ENCODE data around the gene DNAH1. TPM values are rescaled to one million over a fixed set of nuclear protein-coding genes. Genes with fewer than 3 reads are reported as not detected.

Gene DNAH1
- polyA plus RNA-seq, 1 donor (not counting 4 experiments of a cell fraction or from before 2014, with no cell fraction given) = 0.33 TPM

- H3K4me3 ChIP-seq (ENCODE audit: control insufficient read depth in 2 of 3, extremely low read depth in 1 of 3, insufficient read depth in 2 of 3, low read depth in 1 of 3, low read length in 3 of 3) = no peak overlapping the region
- TF ChIP-seq CTCF (optimal IDR thresholded peaks at IDR 0.05 in 1 of 3, IDR thresholded peaks at IDR 0.05 in 1 of 3, conservative IDR thresholded peaks at IDR 0.05 in 1 of 3; ENCODE audit: extremely low read depth in 1 of 3, insufficient read depth in 2 of 3, low read length in 3 of 3) (no peak), EZH2 (IDR thresholded peaks at IDR 0.05; ENCODE audit: low read length) (no peak)
- no peaks in the 10 kb centered on the region for H3K36me3 ChIP-seq (ENCODE audit: control insufficient read depth in 2 of 2, extremely low read depth in 1 of 2, insufficient read depth in 2 of 2, low read length in 2 of 2)
- H3K4me1 ChIP-seq (ENCODE audit: control insufficient read depth, extremely low read depth, insufficient read depth, low read length) = peaks cover 22% of the 10 kb centered on the region
- H3K27me3 ChIP-seq (ENCODE audit: control insufficient read depth, extremely low read depth, insufficient read depth, low read length) = no peaks in the 10 kb centered on the region
- no peaks in the 10 kb centered on the region for H4K20me1 ChIP-seq (ENCODE audit: control insufficient read depth, extremely low read depth, insufficient read depth, low read length)
- FAIRE-seq (no peak), DNase-seq (ENCODE audit: low read depth, low spot score) (no peak)
- no peaks in the 10 kb centered on the region for H3K79me2 ChIP-seq (ENCODE audit: control insufficient read depth, insufficient read depth, low read length)
- peak overlapping the region; percentile 39 for H3K4me2 ChIP-seq (ENCODE audit: control insufficient read depth, extremely low read depth, insufficient read depth, low read depth, low read length)
- H3K27ac ChIP-seq (ENCODE audit: control insufficient read depth, insufficient read depth, low read length) = no peak overlapping the region
- no peaks in the 10 kb centered on the region for H3K9me1 ChIP-seq (ENCODE audit: control insufficient read depth, extremely low read depth, insufficient read depth, low read length)
- no peak overlapping the region for H2AFZ ChIP-seq (ENCODE audit: control insufficient read depth, low read length)
- no peak overlapping the region for H3K9ac ChIP-seq (ENCODE audit: control insufficient read depth, extremely low read depth, insufficient read depth, low read length)
- dilution Hi-C loops (cut with MboI; ENCODE audit: extremely low pct_ligation_motif_present, low sequenced_read_pairs) = no loop called here
- H3K9me3 ChIP-seq (ENCODE audit: control insufficient read depth, low read depth, low read length) = no peaks in the 10 kb centered on the region
Observed at GRCh38 chr3:52434491-52435115, 118.5 kb downstream of the DNAH1 start.

GRCh38 chr3:52435246-52436101 is 119.4 kb downstream of the DNAH1 start:
- Histone ChIP-seq H3K27me3 (ENCODE audit: control insufficient read depth, extremely low read depth, insufficient read depth, low read length) (no peaks in the 10 kb centered on the region), H3K9ac (ENCODE audit: control insufficient read depth, extremely low read depth, insufficient read depth, low read length) (no peak overlapping the region), H3K27ac (ENCODE audit: control insufficient read depth, insufficient read depth, low read length) (no peak overlapping the region), H3K4me3 (ENCODE audit: control insufficient read depth in 2 of 3, extremely low read depth in 1 of 3, insufficient read depth in 2 of 3, low read depth in 1 of 3, low read length in 3 of 3) (no peak overlapping the region), H3K4me2 (ENCODE audit: control insufficient read depth, extremely low read depth, insufficient read depth, low read depth, low read length) (no peak overlapping the region), H3K36me3 (ENCODE audit: control insufficient read depth in 2 of 2, extremely low read depth in 1 of 2, insufficient read depth in 2 of 2, low read length in 2 of 2) (no peaks in the 10 kb centered on the region), H3K4me1 (ENCODE audit: control insufficient read depth, extremely low read depth, insufficient read depth, low read length) (peaks cover 22% of the 10 kb centered on the region), H4K20me1 (ENCODE audit: control insufficient read depth, extremely low read depth, insufficient read depth, low read length) (no peaks in the 10 kb centered on the region), H3K79me2 (ENCODE audit: control insufficient read depth, insufficient read depth, low read length) (no peaks in the 10 kb centered on the region), H2AFZ (ENCODE audit: control insufficient read depth, low read length) (no peak overlapping the region), H3K9me1 (ENCODE audit: control insufficient read depth, extremely low read depth, insufficient read depth, low read length) (no peaks in the 10 kb centered on the region), H3K9me3 (ENCODE audit: control insufficient read depth, low read depth, low read length) (no peaks in the 10 kb centered on the region)
- no peak for TF ChIP-seq CTCF (optimal IDR thresholded peaks at IDR 0.05 in 1 of 3, IDR thresholded peaks at IDR 0.05 in 1 of 3, conservative IDR thresholded peaks at IDR 0.05 in 1 of 3; ENCODE audit: extremely low read depth in 1 of 3, insufficient read depth in 2 of 3, low read length in 3 of 3)
- TF ChIP-seq EZH2 (IDR thresholded peaks at IDR 0.05; ENCODE audit: low read length) = no peak
- dilution Hi-C loops (cut with MboI; ENCODE audit: extremely low pct_ligation_motif_present, low sequenced_read_pairs) = no loop called here
- DNase-seq (ENCODE audit: low read depth, low spot score) = no peak
- no peak for FAIRE-seq

Measured in keratinocyte (primary cell).